HCT116 (cell line): ENCODE data around the gene EFCAB12. TPM values are rescaled to one million over a fixed set of nuclear protein-coding genes. Genes with fewer than 3 reads are reported as not detected.

Experiments
- ATAC-seq: fragments of 200-7000 bp; cut with Tn5 transposase; 2 replicates; pipeline ENCODE4 v1.9.1; 2020; ENCODE audit warnings: mild to moderate bottlenecking, moderate library complexity
- BruUV-seq: library from RNA; stranded (reverse); fragments of 400-500 nt; replicated peaks from 2 replicates; lab custom pipeline; 2021; lab: Mats Ljungman, UMichigan
- CTCF ChIA-PET: fragments of 300-600 bp; sonication (Branson Sonifier 250); formaldehyde crosslinking; loops from one replicate; lab custom pipeline; 2021; ENCODE audit warnings: antibody characterized with exemption; lab: Charles Lee
- POLR2A ChIA-PET: fragments of 300-600, 350-600 bp; sonication (Branson Sonifier 250); formaldehyde crosslinking; loops from one replicate; lab custom pipeline; 2021; ENCODE audit warnings: antibody characterized with exemption; lab: Charles Lee
- RAD21 ChIA-PET, 2 experiments: fragments of 300-600 bp; sonication (Branson Sonifier 250); formaldehyde crosslinking; loops; one replicate each; lab custom pipeline; 2023; ENCODE audit warnings: low total read pairs in 2 of 2; ENCODE audit not compliant: uncharacterized antibody in 2 of 2, unreplicated experiment in 2 of 2, low non-redundant PET in 1 of 2; lab: Charles Lee
- DNase-seq: peaks from one replicate; pipeline ENCODE4 v3.0.0-alpha.2; 2010; ENCODE audit warnings: low read depth, low spot score
- H2AFZ ChIP-seq: fragments of 200-600 bp; shearing (Covaris generic), sonication (generic); 2 replicates; pipeline ENCODE4 v1.6.1; 2017; ENCODE audit warnings: low read depth, mixed run types, mixed read lengths, antibody characterized with exemption, low read length; ENCODE audit not compliant: poor library complexity, severe bottlenecking
- H3K27ac ChIP-seq: 2 replicates; pipeline ENCODE4 v1.5.1; 2012; ENCODE audit warnings: low read depth, low read length
- H3K27me3 ChIP-seq: fragments of 200-600 bp; sonication (generic); 2 replicates; pipeline ENCODE4 v1.6.1; 2016; ENCODE audit warnings: mixed run types, low read length, mixed read lengths; ENCODE audit not compliant: insufficient read depth
- H3K36me3 ChIP-seq, 2 experiments: fragments of 200-500 bp in 1 of 2; fragments of 200-600 bp in 1 of 2; sonication (Bioruptor generic) in 1 of 2; sonication (generic) in 1 of 2; 2 replicates each; pipeline versions ENCODE4 v1.5.1 to v1.6.1; 2014 to 2016; ENCODE audit warnings: low read length in 2 of 2, inconsistent platforms in 1 of 2, mixed read lengths in 1 of 2, mixed run types in 1 of 2; ENCODE audit not compliant: insufficient read depth in 2 of 2, control insufficient read depth in 1 of 2
- H3K4me1 ChIP-seq, 2 experiments: fragments of 200-600 bp in 1 of 2; sonication (generic) in 1 of 2; 2 replicates each; pipeline versions ENCODE4 v1.5.1 to v1.6.1; 2012 to 2017; ENCODE audit warnings: low read length in 2 of 2, inconsistent platforms in 1 of 2, mild to moderate bottlenecking in 1 of 2, mixed read lengths in 1 of 2, mixed run types in 1 of 2, moderate library complexity in 1 of 2; ENCODE audit not compliant: insufficient read depth in 2 of 2, control insufficient read depth in 1 of 2
- H3K4me2 ChIP-seq: fragments of 200-600 bp; sonication (generic); 2 replicates; pipeline ENCODE4 v1.6.1; 2017; ENCODE audit warnings: mixed run types, low read length, mixed read lengths
- H3K4me3 ChIP-seq, 2 experiments: fragments of 200-600 bp in 1 of 2; sonication (generic) in 1 of 2; replicated peaks in 1 of 2; 2 replicates each; pipeline ENCODE4 v1.5.1; 2011 to 2016; ENCODE audit warnings: low read length in 2 of 2, control low read depth in 1 of 2, low read depth in 1 of 2, mild to moderate bottlenecking in 1 of 2, mixed read lengths in 1 of 2, mixed run types in 1 of 2
- H3K79me2 ChIP-seq: fragments of 200-600 bp; sonication (generic); 2 replicates; pipeline ENCODE4 v1.6.1; 2017; ENCODE audit warnings: mild to moderate bottlenecking, mixed run types, low read length, moderate library complexity, mixed read lengths; ENCODE audit not compliant: insufficient read depth
- H3K9ac ChIP-seq: fragments of 200-600 bp; sonication (generic); 2 replicates; pipeline ENCODE4 v1.6.1; 2016; ENCODE audit warnings: low read length, mixed read lengths
- H3K9me2 ChIP-seq: fragments of 200-600 bp; sonication (generic), shearing (Covaris generic); 2 replicates; pipeline ENCODE4 v1.6.1; 2017; ENCODE audit warnings: mixed run types, mild to moderate bottlenecking, moderate library complexity; ENCODE audit not compliant: insufficient read depth
- H3K9me3 ChIP-seq, 2 experiments: fragments of 200-500 bp in 1 of 2; fragments of 200-600 bp in 1 of 2; sonication (Bioruptor generic) in 1 of 2; sonication (generic) in 1 of 2; 2 replicates each; pipeline ENCODE4 v1.6.1; 2014 to 2017; ENCODE audit warnings: low read length in 2 of 2, mixed read lengths in 2 of 2, inconsistent platforms in 1 of 2, low read depth in 1 of 2, mild to moderate bottlenecking in 1 of 2, mixed run types in 1 of 2, moderate library complexity in 1 of 2; ENCODE audit not compliant: control insufficient read depth in 1 of 2, insufficient read depth in 1 of 2
- H4K20me1 ChIP-seq: fragments of 200-600 bp; sonication (generic), shearing (Covaris generic); 2 replicates; pipeline ENCODE4 v1.6.1; 2017; ENCODE audit warnings: mixed run types, mild to moderate bottlenecking, moderate library complexity; ENCODE audit not compliant: insufficient read depth
- CBX3 ChIP-seq: IDR thresholded peaks from 2 replicates; pipeline ENCODE4 v1.6.1; 2012; ENCODE audit warnings: low read depth
- CEBPB ChIP-seq: IDR thresholded peaks from 2 replicates; pipeline ENCODE4 v1.6.1; 2012; ENCODE audit warnings: low read depth
- EGR1 ChIP-seq: IDR thresholded peaks from 2 replicates; pipeline ENCODE4 v1.6.1; 2012; ENCODE audit warnings: low read depth
- EZH2phosphoT487 ChIP-seq: fragments of 200-600 bp; IDR thresholded peaks from 2 replicates; pipeline ENCODE4 v1.6.1; 2018; ENCODE audit warnings: antibody characterized with exemption, borderline replicate concordance
- FOSL1 ChIP-seq: IDR thresholded peaks from 2 replicates; pipeline ENCODE4 v1.6.1; 2012; ENCODE audit warnings: low read depth
- POLR2A ChIP-seq: IDR thresholded peaks from 2 replicates; pipeline ENCODE4 v1.7.0; 2011; ENCODE audit warnings: borderline replicate concordance; ENCODE audit not compliant: insufficient read depth, insufficient read length; ENCODE audit errors: extremely low read depth
- POLR2AphosphoS5 ChIP-seq: IDR thresholded peaks from 2 replicates; pipeline ENCODE4 v1.6.1; 2011; ENCODE audit warnings: mild to moderate bottlenecking, low read depth, low read length, moderate library complexity
- RAD21 ChIP-seq: IDR thresholded peaks from 2 replicates; pipeline ENCODE4 v1.6.1; 2012; ENCODE audit warnings: low read depth, mild to moderate bottlenecking
- SRF ChIP-seq: IDR thresholded peaks from 2 replicates; pipeline ENCODE4 v1.6.1; 2012; ENCODE audit warnings: low read depth
- ZFX ChIP-seq: fragments of 450-650 bp; IDR thresholded peaks from 2 replicates; pipeline ENCODE4 v1.6.1; 2017
- intact Hi-C: fragments of 100-400 bp; cut with micrococcal nuclease; formaldehyde crosslinking; loops from 2 replicates; pipeline ENCODE4 v1.10.0; 2022
- total RNA-seq: library from RNA; stranded (reverse); gene quantifications from one replicate; pipeline ENCODE4 v1.2.1, GENCODE V29; 2021; ENCODE audit not compliant: unreplicated experiment
- TF ChIP-seq, protein P1 (sequence below), 3 experiments: fragments of 200-600 bp in 1 of 3; sonication (generic) in 1 of 3; IDR thresholded peaks in 2 of 3; conservative IDR thresholded peaks in 1 of 3; 2 replicates each; pipeline ENCODE4 v1.5.1; 2012 to 2017; ENCODE audit warnings: low read depth in 2 of 3, low read length in 2 of 3, antibody characterized with exemption in 1 of 3, borderline replicate concordance in 1 of 3, control low read depth in 1 of 3, mild to moderate bottlenecking in 1 of 3, mixed read lengths in 1 of 3, mixed run types in 1 of 3, moderate library complexity in 1 of 3; ENCODE audit not compliant: insufficient read depth in 1 of 3
- TF ChIP-seq, protein P2 (sequence below): IDR thresholded peaks from 2 replicates; pipeline ENCODE4 v1.6.1; 2012
- TF ChIP-seq, protein P3 (sequence below): IDR thresholded peaks from 2 replicates; pipeline ENCODE4 v1.6.1; 2012
- TF ChIP-seq, protein P4 (sequence below): IDR thresholded peaks from 2 replicates; pipeline ENCODE4 v1.6.1; 2011; ENCODE audit warnings: mild to moderate bottlenecking, low read length, moderate library complexity; ENCODE audit not compliant: insufficient replicate concordance; ENCODE audit errors: extremely low read depth

EFCAB12 gene
- total RNA-seq, 1 experiment from 2014 or later = 0.42 TPM

DNA sequence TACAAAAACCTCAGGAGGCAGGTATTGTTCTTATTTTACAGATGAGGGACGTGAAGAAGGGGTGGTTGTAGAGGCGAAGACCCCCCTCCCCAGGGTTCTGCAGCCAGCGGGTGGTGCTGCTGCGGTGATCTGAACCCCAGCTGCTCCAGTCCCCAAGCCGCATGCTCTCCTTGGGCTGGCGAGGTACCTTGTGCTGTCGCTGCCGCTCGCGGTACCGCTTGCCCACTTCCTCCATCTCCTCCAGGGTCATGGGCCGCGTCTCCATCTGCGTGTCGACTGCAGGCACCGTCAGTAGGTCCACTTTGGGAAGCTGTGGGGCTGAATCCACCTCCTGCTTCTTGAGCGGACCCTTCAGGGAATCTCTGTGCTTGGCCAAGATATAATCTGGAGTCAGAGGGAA is 17.5 kb downstream of the EFCAB12 start:
- no peak for ATAC-seq

More for the DNA sequence above, 17.5 kb downstream of the EFCAB12 start:
- ChIA-PET POLR2A (no interaction called here), RAD21 (no interaction called here), CTCF (no interaction called here)
- H3K9ac ChIP-seq = no peak overlapping the region
- H3K27ac ChIP-seq = no peak overlapping the region
- no peak overlapping the region for H3K4me3 ChIP-seq
- no peaks in the 10 kb centered on the region for H3K36me3 ChIP-seq
- intact Hi-C loops = no loop called here
- H3K4me2 ChIP-seq = no peak overlapping the region
- TF ChIP-seq RAD21 (no peak), CEBPB (no peak), EGR1 (no peak), CBX3 (no peak), EZH2phosphoT487 (no peak), ZFX (no peak), SRF (no peak), FOSL1 (no peak), POLR2AphosphoS5 (no peak), POLR2A (no peak)
- TF ChIP-seq, protein P1, sequence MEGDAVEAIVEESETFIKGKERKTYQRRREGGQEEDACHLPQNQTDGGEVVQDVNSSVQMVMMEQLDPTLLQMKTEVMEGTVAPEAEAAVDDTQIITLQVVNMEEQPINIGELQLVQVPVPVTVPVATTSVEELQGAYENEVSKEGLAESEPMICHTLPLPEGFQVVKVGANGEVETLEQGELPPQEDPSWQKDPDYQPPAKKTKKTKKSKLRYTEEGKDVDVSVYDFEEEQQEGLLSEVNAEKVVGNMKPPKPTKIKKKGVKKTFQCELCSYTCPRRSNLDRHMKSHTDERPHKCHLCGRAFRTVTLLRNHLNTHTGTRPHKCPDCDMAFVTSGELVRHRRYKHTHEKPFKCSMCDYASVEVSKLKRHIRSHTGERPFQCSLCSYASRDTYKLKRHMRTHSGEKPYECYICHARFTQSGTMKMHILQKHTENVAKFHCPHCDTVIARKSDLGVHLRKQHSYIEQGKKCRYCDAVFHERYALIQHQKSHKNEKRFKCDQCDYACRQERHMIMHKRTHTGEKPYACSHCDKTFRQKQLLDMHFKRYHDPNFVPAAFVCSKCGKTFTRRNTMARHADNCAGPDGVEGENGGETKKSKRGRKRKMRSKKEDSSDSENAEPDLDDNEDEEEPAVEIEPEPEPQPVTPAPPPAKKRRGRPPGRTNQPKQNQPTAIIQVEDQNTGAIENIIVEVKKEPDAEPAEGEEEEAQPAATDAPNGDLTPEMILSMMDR (IDR thresholded peaks at IDR 0.05 in 2 of 3, conservative IDR thresholded peaks at IDR 0.05 in 1 of 3; ENCODE audit: borderline replicate concordance in 1 of 3, insufficient read depth in 1 of 3, low read depth in 2 of 3, low read length in 2 of 3) = no peak
- TF ChIP-seq, protein P2, sequence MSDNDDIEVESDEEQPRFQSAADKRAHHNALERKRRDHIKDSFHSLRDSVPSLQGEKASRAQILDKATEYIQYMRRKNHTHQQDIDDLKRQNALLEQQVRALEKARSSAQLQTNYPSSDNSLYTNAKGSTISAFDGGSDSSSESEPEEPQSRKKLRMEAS = no peak
- TF ChIP-seq, protein P3, sequence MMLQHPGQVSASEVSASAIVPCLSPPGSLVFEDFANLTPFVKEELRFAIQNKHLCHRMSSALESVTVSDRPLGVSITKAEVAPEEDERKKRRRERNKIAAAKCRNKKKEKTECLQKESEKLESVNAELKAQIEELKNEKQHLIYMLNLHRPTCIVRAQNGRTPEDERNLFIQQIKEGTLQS = no peak
- TF ChIP-seq, protein P4, sequence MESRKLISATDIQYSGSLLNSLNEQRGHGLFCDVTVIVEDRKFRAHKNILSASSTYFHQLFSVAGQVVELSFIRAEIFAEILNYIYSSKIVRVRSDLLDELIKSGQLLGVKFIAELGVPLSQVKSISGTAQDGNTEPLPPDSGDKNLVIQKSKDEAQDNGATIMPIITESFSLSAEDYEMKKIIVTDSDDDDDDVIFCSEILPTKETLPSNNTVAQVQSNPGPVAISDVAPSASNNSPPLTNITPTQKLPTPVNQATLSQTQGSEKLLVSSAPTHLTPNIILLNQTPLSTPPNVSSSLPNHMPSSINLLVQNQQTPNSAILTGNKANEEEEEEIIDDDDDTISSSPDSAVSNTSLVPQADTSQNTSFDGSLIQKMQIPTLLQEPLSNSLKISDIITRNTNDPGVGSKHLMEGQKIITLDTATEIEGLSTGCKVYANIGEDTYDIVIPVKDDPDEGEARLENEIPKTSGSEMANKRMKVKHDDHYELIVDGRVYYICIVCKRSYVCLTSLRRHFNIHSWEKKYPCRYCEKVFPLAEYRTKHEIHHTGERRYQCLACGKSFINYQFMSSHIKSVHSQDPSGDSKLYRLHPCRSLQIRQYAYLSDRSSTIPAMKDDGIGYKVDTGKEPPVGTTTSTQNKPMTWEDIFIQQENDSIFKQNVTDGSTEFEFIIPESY = no peak
- no peaks in the 10 kb centered on the region for H3K9me2 ChIP-seq
- H2AFZ ChIP-seq = no peak overlapping the region
- no peaks in the 10 kb centered on the region for H4K20me1 ChIP-seq
- BruUV-seq = no TSS peak
- no peaks in the 10 kb centered on the region for H3K9me3 ChIP-seq
- peaks cover 3% of the 10 kb centered on the region; the same call in 1 of the 2 replicates for H3K27me3 ChIP-seq
- H3K4me1 ChIP-seq = peaks cover 0 to 5% of the 10 kb centered on the region in 2 experiments; a peak in 1 of 4 replicates
- H3K79me2 ChIP-seq = no peaks in the 10 kb centered on the region
- no peak for DNase-seq
